ENCODE results near the gene ANGEL1.

The ANGEL1 gene

GRCh38 chr14:76820700-76821099 is 8.0 kb upstream of the ANGEL1 start:
- no peak for DNase-seq (ENCODE audit: low spot score)

- DNase-seq (ENCODE audit: low spot score): no peak
These were observed 2.3 kb upstream of the ANGEL1 start for GRCh38 chr14:76814726-76815645.

- DNase-seq (ENCODE audit: low spot score): no peak
These were observed 625 bp downstream of the ANGEL1 start for GRCh38 chr14:76812093-76812421.

- no peak for DNase-seq (ENCODE audit: low spot score)
These were observed 1.1 kb downstream of the ANGEL1 start for GRCh38 chr14:76811561-76811960.

GRCh38 chr14:76810953-76811400 is 1.7 kb downstream of the ANGEL1 start:
- DNase-seq (ENCODE audit: low spot score): no peak

GRCh38 chr14:76810525-76810924 is 2.2 kb downstream of the ANGEL1 start:
- no peak for DNase-seq (ENCODE audit: low spot score)

- DNase-seq (ENCODE audit: low spot score): no peak
These were observed 3.7 kb downstream of the ANGEL1 start for GRCh38 chr14:76808990-76809389.

GRCh38 chr14:76808011-76808410 is 4.7 kb downstream of the ANGEL1 start:
- DNase-seq (ENCODE audit: low spot score): no peak

- DNase-seq (ENCODE audit: low spot score): no peak
These were observed 6.2 kb downstream of the ANGEL1 start for GRCh38 chr14:76806446-76806845.

- DNase-seq (ENCODE audit: low spot score): no peak
These were observed 18.7 kb downstream of the ANGEL1 start for GRCh38 chr14:76793956-76794355.

GRCh38 chr14:76793324-76793723 is 19.4 kb downstream of the ANGEL1 start:
- no peak for DNase-seq (ENCODE audit: low spot score)

GRCh38 chr14:76792422-76792821 is 20.3 kb downstream of the ANGEL1 start:
- no peak for DNase-seq (ENCODE audit: low spot score)

GRCh38 chr14:76786601-76787000 is 26.1 kb downstream of the ANGEL1 start:
- DNase-seq (ENCODE audit: low spot score): no peak

- DNase-seq (ENCODE audit: low spot score): peak; percentile 82
These were observed 27.8 kb downstream of the ANGEL1 start for GRCh38 chr14:76784881-76785280.

- DNase-seq (ENCODE audit: low spot score): no peak
These were observed 28.3 kb downstream of the ANGEL1 start for GRCh38 chr14:76784266-76784874.

GRCh38 chr14:76782885-76783566 is 29.7 kb downstream of the ANGEL1 start:
- no peak for DNase-seq (ENCODE audit: low spot score)

- no peak for DNase-seq (ENCODE audit: low spot score)
These were observed 30.4 kb downstream of the ANGEL1 start for GRCh38 chr14:76782115-76782884.

GRCh38 chr14:76781648-76782051 is 31.0 kb downstream of the ANGEL1 start:
- no peak for DNase-seq (ENCODE audit: low spot score)

GRCh38 chr14:76780875-76781647 is 31.6 kb downstream of the ANGEL1 start:
- DNase-seq (ENCODE audit: low spot score): no peak

- no peak for DNase-seq (ENCODE audit: low spot score)
These were observed 32.3 kb downstream of the ANGEL1 start for GRCh38 chr14:76780360-76780759.

GRCh38 chr14:76780058-76780345 is 32.7 kb downstream of the ANGEL1 start:
- DNase-seq (ENCODE audit: low spot score): no peak

Measured in SK-N-DZ (cell line).